HEK293T (cell line): Measurements from ENCODE around the gene CLEC2D.

ENCODE experiments used
- CTCF ChIA-PET: fragments of 350-600 bp; formaldehyde crosslinking; extraction: SDS; loops from one replicate; lab custom pipeline; 2021; ENCODE audit warnings: antibody characterized with exemption, inconsistent platforms; lab: Yijun Ruan, JAX
- POLR2A ChIA-PET: fragments of 350-600 bp; formaldehyde crosslinking; extraction: SDS; loops from one replicate; lab custom pipeline; 2020; ENCODE audit warnings: antibody characterized with exemption, inconsistent platforms; lab: Yijun Ruan, JAX
- DNase-seq: peaks from one replicate; pipeline ENCODE4 v3.0.0; 2012; ENCODE audit warnings: mixed read lengths; ENCODE audit errors: extremely low spot score
- ARNT ChIP-seq: fragments of 450-650 bp; IDR thresholded peaks from 2 replicates; pipeline ENCODE4 v1.6.1; 2017; ENCODE audit warnings: mild to moderate bottlenecking
- BHLHE40 ChIP-seq: fragments of 450-650 bp; IDR thresholded peaks from 2 replicates; pipeline ENCODE4 v1.6.1; 2016; ENCODE audit warnings: mild to moderate bottlenecking, moderate library complexity, borderline replicate concordance
- CTBP1 ChIP-seq: fragments of 450-650 bp; IDR thresholded peaks from 2 replicates; pipeline ENCODE4 v1.6.1; 2016; ENCODE audit warnings: borderline replicate concordance
- ELF4 ChIP-seq: fragments of 450-650 bp; IDR thresholded peaks from 2 replicates; pipeline ENCODE4 v1.6.1; 2017; ENCODE audit warnings: antibody characterized with exemption
- FOXA1 ChIP-seq: fragments of 450-650 bp; IDR thresholded peaks from 2 replicates; pipeline ENCODE4 v1.6.1; 2016; ENCODE audit warnings: mild to moderate bottlenecking
- FOXK2 ChIP-seq: fragments of 450-650 bp; IDR thresholded peaks from 2 replicates; pipeline ENCODE4 v1.6.1; 2016; ENCODE audit warnings: mild to moderate bottlenecking
- FOXM1 ChIP-seq: fragments of 450-650 bp; IDR thresholded peaks from 2 replicates; pipeline ENCODE4 v1.6.1; 2017; ENCODE audit warnings: mild to moderate bottlenecking, borderline replicate concordance
- HDGF ChIP-seq: fragments of 450-650 bp; IDR thresholded peaks from 2 replicates; pipeline ENCODE4 v1.6.1; 2017; ENCODE audit warnings: antibody characterized with exemption, borderline replicate concordance
- L3MBTL2 ChIP-seq: fragments of 450-650 bp; conservative IDR thresholded peaks from 2 replicates; pipeline ENCODE4 v1.6.1; 2016; ENCODE audit warnings: mild to moderate bottlenecking
- LEF1 ChIP-seq: fragments of 450-650 bp; IDR thresholded peaks from 2 replicates; pipeline ENCODE4 v1.6.1; 2017; ENCODE audit warnings: mild to moderate bottlenecking, borderline replicate concordance
- NFRKB ChIP-seq: fragments of 450-650 bp; IDR thresholded peaks from 2 replicates; pipeline ENCODE4 v1.6.1; 2016; ENCODE audit warnings: mild to moderate bottlenecking, moderate library complexity
- SP1 ChIP-seq: fragments of 450-650 bp; IDR thresholded peaks from 2 replicates; pipeline ENCODE4 v1.6.1; 2017
- SUZ12 ChIP-seq: fragments of 450-650 bp; IDR thresholded peaks from 2 replicates; pipeline ENCODE4 v1.6.1; 2016; ENCODE audit warnings: mild to moderate bottlenecking
- TARDBP ChIP-seq: fragments of 450-650 bp; IDR thresholded peaks from 2 replicates; pipeline ENCODE4 v1.6.1; 2016
- ZNF384 ChIP-seq: fragments of 450-650 bp; IDR thresholded peaks from 2 replicates; pipeline ENCODE4 v1.6.1; 2016
- TF ChIP-seq, protein P1 (sequence below): fragments of 450-650 bp; IDR thresholded peaks from 2 replicates; pipeline ENCODE4 v1.6.1; 2016

CLEC2D gene

DNA sequence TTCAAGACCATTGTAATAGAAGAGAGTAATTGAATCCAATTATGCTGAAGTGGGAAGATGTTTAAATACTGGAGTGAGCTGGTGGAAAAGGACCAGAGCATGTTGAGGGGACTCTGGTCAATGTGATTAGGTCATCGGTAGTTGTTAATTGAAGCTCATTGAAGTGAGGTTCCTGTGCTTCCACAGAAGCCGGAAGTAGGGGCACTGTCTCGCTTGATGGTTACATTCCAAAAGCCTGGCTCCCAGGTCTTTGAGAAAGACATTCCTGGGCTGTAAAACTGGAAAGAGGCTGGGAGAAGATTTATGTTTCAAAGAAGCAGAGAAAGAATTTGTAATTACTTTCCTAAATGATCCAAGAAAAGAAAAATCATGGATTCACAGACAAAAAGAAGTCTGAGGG lies 75.7 kb downstream of the CLEC2D start:
- ChIA-PET CTCF (no interaction called here), POLR2A (no interaction called here)
- no peak for TF ChIP-seq LEF1
- no peak for TF ChIP-seq SUZ12
- TF ChIP-seq ZNF384, result no peak
- no peak for TF ChIP-seq SP1
- TF ChIP-seq CTBP1, result no peak
- no peak for TF ChIP-seq FOXA1
- no peak for TF ChIP-seq L3MBTL2
- no peak for TF ChIP-seq TARDBP
- TF ChIP-seq HDGF, result no peak
- no peak for TF ChIP-seq ELF4
- no peak for TF ChIP-seq FOXM1
- TF ChIP-seq FOXK2, result no peak
- no peak for TF ChIP-seq NFRKB
- no peak for TF ChIP-seq ARNT
- no peak for TF ChIP-seq BHLHE40
- TF ChIP-seq, protein P1, sequence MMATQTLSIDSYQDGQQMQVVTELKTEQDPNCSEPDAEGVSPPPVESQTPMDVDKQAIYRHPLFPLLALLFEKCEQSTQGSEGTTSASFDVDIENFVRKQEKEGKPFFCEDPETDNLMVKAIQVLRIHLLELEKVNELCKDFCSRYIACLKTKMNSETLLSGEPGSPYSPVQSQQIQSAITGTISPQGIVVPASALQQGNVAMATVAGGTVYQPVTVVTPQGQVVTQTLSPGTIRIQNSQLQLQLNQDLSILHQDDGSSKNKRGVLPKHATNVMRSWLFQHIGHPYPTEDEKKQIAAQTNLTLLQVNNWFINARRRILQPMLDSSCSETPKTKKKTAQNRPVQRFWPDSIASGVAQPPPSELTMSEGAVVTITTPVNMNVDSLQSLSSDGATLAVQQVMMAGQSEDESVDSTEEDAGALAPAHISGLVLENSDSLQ, result no peak
- DNase-seq, result no peak
